ENCODE measurements around the gene LRMDA. TPM values are rescaled to one million over a fixed set of nuclear protein-coding genes. Genes with fewer than 3 reads are reported as not detected.

LRMDA gene
- total and polyA plus RNA-seq, 2 donors from 2014 or later: 23.2 to 48.6 TPM

GRCh38 chr10:76433161-76434005 lies 1002.0 kb downstream of the LRMDA start:
- Histone ChIP-seq H3K4me1 (ENCODE audit: control insufficient read depth in 2 of 3, insufficient read depth in 2 of 3, low read depth in 1 of 3, low read length in 3 of 3) (peaks cover 0 to 12% (median 10%) of the 10 kb centered on the region in 3 donors), H3K9me3 (ENCODE audit: control insufficient read depth in 2 of 3, insufficient read depth in 1 of 3, low read length in 3 of 3) (no peaks in the 10 kb centered on the region), H3K4me3 (ENCODE audit: low read length in 3 of 3) (no peak overlapping the region), H3K27me3 (ENCODE audit: control insufficient read depth, insufficient read depth, low read length) (no peaks in the 10 kb centered on the region), H3K27ac (ENCODE audit: low read depth in 2 of 2, low read length in 2 of 2) (no peak overlapping the region), H3K36me3 (ENCODE audit: control insufficient read depth in 2 of 3, insufficient read depth in 3 of 3, low read length in 3 of 3) (no peaks in the 10 kb centered on the region), H3K9ac (ENCODE audit: low read length in 3 of 3) (no peak overlapping the region)
- intact Hi-C loops (cut with DNase I): no loop called here
- TF ChIP-seq CTCF (IDR thresholded peaks at IDR 0.05; ENCODE audit: borderline replicate concordance, extremely low read depth, insufficient read depth): no peak
- no peak for FAIRE-seq
- peak in 4 of 5 donors; percentile 62 to 68 (median 65) for DNase-seq

GRCh38 chr10:76435157-76435556 lies 1003.7 kb downstream of the LRMDA start:
- Histone ChIP-seq H3K36me3 (ENCODE audit: control insufficient read depth in 2 of 3, insufficient read depth in 3 of 3, low read length in 3 of 3) (no peaks in the 10 kb centered on the region), H3K9me3 (ENCODE audit: control insufficient read depth in 2 of 3, insufficient read depth in 1 of 3, low read length in 3 of 3) (no peaks in the 10 kb centered on the region), H3K27me3 (ENCODE audit: control insufficient read depth, insufficient read depth, low read length) (no peaks in the 10 kb centered on the region), H3K27ac (ENCODE audit: low read depth in 2 of 2, low read length in 2 of 2) (no peak overlapping the region), H3K4me3 (ENCODE audit: low read length in 3 of 3) (no peak overlapping the region), H3K9ac (ENCODE audit: low read length in 3 of 3) (no peak overlapping the region), H3K4me1 (ENCODE audit: control insufficient read depth in 2 of 3, insufficient read depth in 2 of 3, low read depth in 1 of 3, low read length in 3 of 3) (peaks cover 0 to 9% (median 3%) of the 10 kb centered on the region in 3 donors)
- intact Hi-C loops (cut with DNase I): no loop called here
- TF ChIP-seq CTCF (IDR thresholded peaks at IDR 0.05; ENCODE audit: borderline replicate concordance, extremely low read depth, insufficient read depth): no peak
- FAIRE-seq (no peak), DNase-seq (no peak)

- DNase-seq (no peak), FAIRE-seq (no peak)
- Histone ChIP-seq H3K36me3 (ENCODE audit: control insufficient read depth in 2 of 3, insufficient read depth in 3 of 3, low read length in 3 of 3) (no peaks in the 10 kb centered on the region), H3K27ac (ENCODE audit: low read depth in 2 of 2, low read length in 2 of 2) (no peak overlapping the region), H3K27me3 (ENCODE audit: control insufficient read depth, insufficient read depth, low read length) (no peaks in the 10 kb centered on the region), H3K4me3 (ENCODE audit: low read length in 3 of 3) (no peak overlapping the region), H3K4me1 (ENCODE audit: control insufficient read depth in 2 of 3, insufficient read depth in 2 of 3, low read depth in 1 of 3, low read length in 3 of 3) (peaks cover 0 to 9% (median 1%) of the 10 kb centered on the region in 3 donors), H3K9me3 (ENCODE audit: control insufficient read depth in 2 of 3, insufficient read depth in 1 of 3, low read length in 3 of 3) (no peaks in the 10 kb centered on the region), H3K9ac (ENCODE audit: low read length in 3 of 3) (no peak overlapping the region)
- TF ChIP-seq CTCF (IDR thresholded peaks at IDR 0.05; ENCODE audit: borderline replicate concordance, extremely low read depth, insufficient read depth): no peak
- intact Hi-C loops (cut with DNase I): no loop called here
Observed at GRCh38 chr10:76436401-76436811, 1005.0 kb downstream of the LRMDA start.
